ENCODE data around the gene KIF4B. TPM values are rescaled to one million over a fixed set of nuclear protein-coding genes. Genes with fewer than 3 reads are reported as not detected.

KIF4B gene
- total RNA-seq, 1 donor from 2014 or later, result 0.54 TPM

- H3K36me3 Mint-ChIP-seq (ENCODE audit: low read depth, unreplicated experiment), result no peaks in the 10 kb centered on the region
- no peak overlapping the region for H3K27ac Mint-ChIP-seq (ENCODE audit: unreplicated experiment)
- H3K4me3 Mint-ChIP-seq (ENCODE audit: unreplicated experiment), result no peak overlapping the region
- H3K27me3 Mint-ChIP-seq (ENCODE audit: unreplicated experiment), result peaks cover 3% of the 10 kb centered on the region
- H3K4me1 Mint-ChIP-seq (ENCODE audit: unreplicated experiment), result peaks cover 12% of the 10 kb centered on the region
- DNase-seq (ENCODE audit: low spot score), result no peak
- no peaks in the 10 kb centered on the region for H3K9me3 Mint-ChIP-seq (ENCODE audit: unreplicated experiment)
- TF ChIP-seq CTCF (IDR thresholded peaks at IDR 0.05; ENCODE audit: unreplicated experiment), result no peak
Observed at GRCh38 chr5:155052532-155052931, 39.0 kb downstream of the KIF4B start.

GRCh38 chr5:155053501-155053900 is 39.9 kb downstream of the KIF4B start:
- Mint-ChIP-seq H3K4me1 (ENCODE audit: unreplicated experiment) (peaks cover 10% of the 10 kb centered on the region), H3K27ac (ENCODE audit: unreplicated experiment) (no peak overlapping the region), H3K27me3 (ENCODE audit: unreplicated experiment) (no peaks in the 10 kb centered on the region), H3K36me3 (ENCODE audit: low read depth, unreplicated experiment) (no peaks in the 10 kb centered on the region), H3K4me3 (ENCODE audit: unreplicated experiment) (no peak overlapping the region), H3K9me3 (ENCODE audit: unreplicated experiment) (no peaks in the 10 kb centered on the region)
- no peak for DNase-seq (ENCODE audit: low spot score)
- TF ChIP-seq CTCF (IDR thresholded peaks at IDR 0.05; ENCODE audit: unreplicated experiment), result no peak

GRCh38 chr5:155056644-155057269 is 43.2 kb downstream of the KIF4B start:
- Mint-ChIP-seq H3K36me3 (ENCODE audit: low read depth, unreplicated experiment) (no peaks in the 10 kb centered on the region), H3K27me3 (ENCODE audit: unreplicated experiment) (no peaks in the 10 kb centered on the region), H3K27ac (ENCODE audit: unreplicated experiment) (no peak overlapping the region), H3K4me3 (ENCODE audit: unreplicated experiment) (no peak overlapping the region), H3K9me3 (ENCODE audit: unreplicated experiment) (no peaks in the 10 kb centered on the region), H3K4me1 (ENCODE audit: unreplicated experiment) (peaks cover 6% of the 10 kb centered on the region)
- DNase-seq (ENCODE audit: low spot score), result no peak
- no peak for TF ChIP-seq CTCF (IDR thresholded peaks at IDR 0.05; ENCODE audit: unreplicated experiment)

- Mint-ChIP-seq H3K4me3 (ENCODE audit: unreplicated experiment) (no peak overlapping the region), H3K4me1 (ENCODE audit: unreplicated experiment) (peaks cover 6% of the 10 kb centered on the region), H3K27me3 (ENCODE audit: unreplicated experiment) (no peaks in the 10 kb centered on the region), H3K9me3 (ENCODE audit: unreplicated experiment) (no peaks in the 10 kb centered on the region), H3K36me3 (ENCODE audit: low read depth, unreplicated experiment) (no peaks in the 10 kb centered on the region), H3K27ac (ENCODE audit: unreplicated experiment) (no peak overlapping the region)
- TF ChIP-seq CTCF (IDR thresholded peaks at IDR 0.05; ENCODE audit: unreplicated experiment), result no peak
- no peak for DNase-seq (ENCODE audit: low spot score)
Observed at GRCh38 chr5:155057626-155058025, 44.1 kb downstream of the KIF4B start.

GRCh38 chr5:155064580-155064979 is 51.0 kb downstream of the KIF4B start:
- H3K36me3 Mint-ChIP-seq (ENCODE audit: low read depth, unreplicated experiment), result no peaks in the 10 kb centered on the region
- peaks cover 4% of the 10 kb centered on the region for H3K27me3 Mint-ChIP-seq (ENCODE audit: unreplicated experiment)
- no peak overlapping the region for H3K4me3 Mint-ChIP-seq (ENCODE audit: unreplicated experiment)
- DNase-seq (ENCODE audit: low spot score), result no peak
- no peak overlapping the region for H3K27ac Mint-ChIP-seq (ENCODE audit: unreplicated experiment)
- no peak for TF ChIP-seq CTCF (IDR thresholded peaks at IDR 0.05; ENCODE audit: unreplicated experiment)
- no peaks in the 10 kb centered on the region for H3K4me1 Mint-ChIP-seq (ENCODE audit: unreplicated experiment)
- no peaks in the 10 kb centered on the region for H3K9me3 Mint-ChIP-seq (ENCODE audit: unreplicated experiment)

Data from endothelial cell (in vitro differentiated cells).